Measurements from ENCODE around the gene PDE4B. TPM values are rescaled to one million over a fixed set of nuclear protein-coding genes. Genes with fewer than 3 reads are reported as not detected.

The PDE4B gene
- total RNA-seq, 2 experiments from 2014 or later = 2.4 to 3.1 TPM

DNA sequence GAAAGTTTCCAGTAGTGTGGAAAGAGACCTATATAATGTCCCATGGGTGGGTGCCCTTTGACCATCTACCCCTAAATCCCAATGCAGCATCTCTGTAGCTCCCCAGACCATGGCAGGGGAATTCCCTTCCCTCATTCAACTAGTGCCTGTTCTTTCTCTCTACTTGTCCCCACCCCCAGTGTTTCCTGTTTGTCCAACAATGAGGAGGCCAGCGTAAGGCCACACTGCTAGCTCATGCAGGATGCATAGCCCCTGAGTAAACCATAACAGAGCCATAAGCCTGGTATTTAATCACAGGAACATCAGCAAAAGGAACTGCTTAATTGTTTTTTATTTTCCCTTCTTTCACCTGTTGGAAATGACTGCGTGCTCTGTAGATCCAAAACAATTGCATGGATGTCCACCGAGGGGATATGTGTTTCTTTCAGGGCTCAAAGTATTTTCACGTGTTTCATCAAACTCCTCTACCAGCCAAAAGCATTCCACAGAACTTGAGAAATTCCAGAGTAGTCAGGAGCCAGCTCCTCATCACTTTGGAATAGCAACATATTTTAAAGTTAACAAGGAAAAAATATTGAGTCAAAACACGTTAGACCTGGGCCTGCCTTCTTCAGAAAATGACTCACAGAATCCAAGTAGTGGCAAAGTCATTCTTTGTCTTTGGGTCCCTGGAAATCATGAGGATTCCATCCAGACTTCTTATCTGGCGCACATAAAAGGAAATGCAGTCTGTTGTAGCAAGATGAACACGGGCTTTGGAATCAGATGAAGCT lies 578.7 kb downstream of the PDE4B start:
- DNase-seq (ENCODE audit: low spot score) = no peak
- Histone ChIP-seq H3K9me3 (ENCODE audit: low read length) (no peaks in the 10 kb centered on the region), H3K27ac (ENCODE audit: low read depth, low read length, poor library complexity, severe bottlenecking) (no peak overlapping the region), H2AFZ (ENCODE audit: low read length) (no peak overlapping the region), H4K20me1 (ENCODE audit: insufficient read depth, low read length) (no peaks in the 10 kb centered on the region), H3K4me3 (ENCODE audit: low read depth, low read length, poor library complexity, severe bottlenecking) (no peak overlapping the region), H3K4me1 (ENCODE audit: insufficient read depth, low read length, poor library complexity, severe bottlenecking) (peaks cover 45% of the 10 kb centered on the region), H3K9me2 (ENCODE audit: insufficient read depth, low read length) (no peaks in the 10 kb centered on the region), H3K79me2 (ENCODE audit: insufficient read depth, low read depth, low read length) (no peaks in the 10 kb centered on the region), H3K36me3 (ENCODE audit: insufficient read depth, low read length) (peaks cover 69% of the 10 kb centered on the region), H3K4me2 (ENCODE audit: low read length) (peak overlapping the region; percentile 24; the same call in 1 of the 2 replicates)
- ChIA-PET POLR2A (interaction anchor here (1.1 to 1.9 kb wide), 3 partner anchors 11 to 34 kb away, joined by 4 to 10 read pairs (median 4); no protein-coding TSS in a partner anchor), CTCF (ENCODE audit: unreplicated experiment) (interaction anchor here (0.9 kb wide), 1 partner anchor 32 kb away, joined by 3 read pairs; no protein-coding TSS in a partner anchor)
- intact Hi-C loops (cut with micrococcal nuclease; ENCODE audit: unreplicated experiment) = no loop called here
- TF ChIP-seq, protein P1, sequence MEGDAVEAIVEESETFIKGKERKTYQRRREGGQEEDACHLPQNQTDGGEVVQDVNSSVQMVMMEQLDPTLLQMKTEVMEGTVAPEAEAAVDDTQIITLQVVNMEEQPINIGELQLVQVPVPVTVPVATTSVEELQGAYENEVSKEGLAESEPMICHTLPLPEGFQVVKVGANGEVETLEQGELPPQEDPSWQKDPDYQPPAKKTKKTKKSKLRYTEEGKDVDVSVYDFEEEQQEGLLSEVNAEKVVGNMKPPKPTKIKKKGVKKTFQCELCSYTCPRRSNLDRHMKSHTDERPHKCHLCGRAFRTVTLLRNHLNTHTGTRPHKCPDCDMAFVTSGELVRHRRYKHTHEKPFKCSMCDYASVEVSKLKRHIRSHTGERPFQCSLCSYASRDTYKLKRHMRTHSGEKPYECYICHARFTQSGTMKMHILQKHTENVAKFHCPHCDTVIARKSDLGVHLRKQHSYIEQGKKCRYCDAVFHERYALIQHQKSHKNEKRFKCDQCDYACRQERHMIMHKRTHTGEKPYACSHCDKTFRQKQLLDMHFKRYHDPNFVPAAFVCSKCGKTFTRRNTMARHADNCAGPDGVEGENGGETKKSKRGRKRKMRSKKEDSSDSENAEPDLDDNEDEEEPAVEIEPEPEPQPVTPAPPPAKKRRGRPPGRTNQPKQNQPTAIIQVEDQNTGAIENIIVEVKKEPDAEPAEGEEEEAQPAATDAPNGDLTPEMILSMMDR (conservative IDR thresholded peaks at IDR 0.05; ENCODE audit: low read length) = no peak
- no peak for TF ChIP-seq EZH2phosphoT487 (IDR thresholded peaks at IDR 0.05; ENCODE audit: borderline replicate concordance, low read depth, low read length)
- BruUV-seq (replicated peaks) = no TSS peak

DNA sequence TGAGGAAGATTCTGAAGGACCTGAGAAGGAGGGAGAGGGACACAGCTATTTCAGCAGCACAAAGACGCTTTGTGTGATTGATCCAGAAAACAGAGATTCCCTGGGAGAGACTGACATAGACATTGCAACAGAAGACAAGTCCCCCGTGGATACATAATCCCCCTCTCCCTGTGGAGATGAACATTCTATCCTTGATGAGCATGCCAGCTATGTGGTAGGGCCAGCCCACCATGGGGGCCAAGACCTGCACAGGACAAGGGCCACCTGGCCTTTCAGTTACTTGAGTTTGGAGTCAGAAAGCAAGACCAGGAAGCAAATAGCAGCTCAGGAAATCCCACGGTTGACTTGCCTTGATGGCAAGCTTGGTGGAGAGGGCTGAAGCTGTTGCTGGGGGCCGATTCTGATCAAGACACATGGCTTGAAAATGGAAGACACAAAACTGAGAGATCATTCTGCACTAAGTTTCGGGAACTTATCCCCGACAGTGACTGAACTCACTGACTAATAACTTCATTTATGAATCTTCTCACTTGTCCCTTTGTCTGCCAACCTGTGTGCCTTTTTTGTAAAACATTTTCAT lies 579.9 kb downstream of the PDE4B start:
- H3K27ac ChIP-seq (ENCODE audit: low read depth, low read length, poor library complexity, severe bottlenecking) = peak overlapping the region; percentile 3
- no peaks in the 10 kb centered on the region for H3K79me2 ChIP-seq (ENCODE audit: insufficient read depth, low read depth, low read length)
- H3K4me1 ChIP-seq (ENCODE audit: insufficient read depth, low read length, poor library complexity, severe bottlenecking) = peaks cover 51% of the 10 kb centered on the region
- peak; percentile 33 for DNase-seq (ENCODE audit: low spot score)
- no TSS peak for BruUV-seq (replicated peaks)
- H3K4me3 ChIP-seq (ENCODE audit: low read depth, low read length, poor library complexity, severe bottlenecking) = no peak overlapping the region
- H3K9me3 ChIP-seq (ENCODE audit: low read length) = no peaks in the 10 kb centered on the region
- POLR2A ChIA-PET = interaction anchor here (0.7 to 1.1 kb wide), 2 partner anchors 31 to 119 kb away, joined by 3 to 5 read pairs; no protein-coding TSS in a partner anchor
- peak overlapping the region; percentile 34; the same call in 1 of the 2 replicates for H3K4me2 ChIP-seq (ENCODE audit: low read length)
- H3K9me2 ChIP-seq (ENCODE audit: insufficient read depth, low read length) = no peaks in the 10 kb centered on the region
- H3K36me3 ChIP-seq (ENCODE audit: insufficient read depth, low read length) = peaks cover 57% of the 10 kb centered on the region
- peak overlapping the region; percentile 21; the same call in 1 of the 2 replicates for H2AFZ ChIP-seq (ENCODE audit: low read length)
- intact Hi-C loops (cut with micrococcal nuclease; ENCODE audit: unreplicated experiment) = no loop called here
- H4K20me1 ChIP-seq (ENCODE audit: insufficient read depth, low read length) = no peaks in the 10 kb centered on the region
- no peak for TF ChIP-seq EZH2phosphoT487 (IDR thresholded peaks at IDR 0.05; ENCODE audit: borderline replicate concordance, low read depth, low read length)
- TF ChIP-seq, protein P1 (conservative IDR thresholded peaks at IDR 0.05; ENCODE audit: low read length) = no peak
- CTCF ChIA-PET (ENCODE audit: unreplicated experiment) = no interaction called here
